ENCODE measurements around the gene BST1. TPM values are rescaled to one million over a fixed set of nuclear protein-coding genes. Genes with fewer than 3 reads are reported as not detected.

The BST1 gene
- total and polyA plus RNA-seq, 2 of the 8 experiments (the other 6 are each of a cell fraction or from before 2014, with no cell fraction given): 0.52 to 0.54 TPM

DNA sequence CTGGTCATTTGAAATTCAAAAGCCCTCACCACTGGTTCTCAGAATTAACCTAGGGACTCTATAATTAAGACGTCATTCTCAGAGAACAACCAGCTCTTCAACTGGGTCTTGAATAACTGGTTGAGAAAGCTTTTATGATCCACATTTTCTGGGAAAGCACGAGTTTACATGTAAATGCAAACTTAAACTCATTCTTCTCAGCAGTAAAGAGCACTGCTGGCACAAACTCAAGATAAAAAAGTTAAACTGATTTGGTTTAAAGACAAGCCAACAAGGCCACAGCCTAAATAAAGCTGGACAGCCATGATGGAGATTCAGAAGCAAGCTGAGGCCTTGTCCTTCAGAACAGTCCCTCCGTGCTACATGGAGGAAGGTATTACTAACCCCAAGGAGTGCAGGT, 13.2 kb downstream of the BST1 start (continued):
- TF ChIP-seq, protein P1, sequence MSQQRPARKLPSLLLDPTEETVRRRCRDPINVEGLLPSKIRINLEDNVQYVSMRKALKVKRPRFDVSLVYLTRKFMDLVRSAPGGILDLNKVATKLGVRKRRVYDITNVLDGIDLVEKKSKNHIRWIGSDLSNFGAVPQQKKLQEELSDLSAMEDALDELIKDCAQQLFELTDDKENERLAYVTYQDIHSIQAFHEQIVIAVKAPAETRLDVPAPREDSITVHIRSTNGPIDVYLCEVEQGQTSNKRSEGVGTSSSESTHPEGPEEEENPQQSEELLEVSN (IDR thresholded peaks at IDR 0.05): no peak
- TF ChIP-seq SP2 (IDR thresholded peaks at IDR 0.05; ENCODE audit: low read length) (no peak), TAF7 (optimal IDR thresholded peaks at IDR 0.05; ENCODE audit: borderline replicate concordance, low read depth, low read length) (no peak), EZH2 (IDR thresholded peaks at IDR 0.05; ENCODE audit: low read depth, low read length, severe bottlenecking) (no peak)
